GM12801 (cell line): Measurements from ENCODE around the gene ST8SIA4.

Experiments used
- CTCF ChIP-seq: IDR thresholded peaks from one replicate; pipeline ENCODE4 v1.5.1; 2011; ENCODE audit warnings: control low read depth; ENCODE audit not compliant: insufficient read length; ENCODE audit errors: extremely low read depth

ST8SIA4 gene

GRCh38 chr5:100854591-100854990 is 48.5 kb downstream of the ST8SIA4 start:
- TF ChIP-seq CTCF, result no peak

GRCh38 chr5:100853582-100853981 is 49.5 kb downstream of the ST8SIA4 start:
- TF ChIP-seq CTCF, result no peak

GRCh38 chr5:100852988-100853449 is 50.1 kb downstream of the ST8SIA4 start:
- TF ChIP-seq CTCF, result no peak

GRCh38 chr5:100852051-100852450 is 51.0 kb downstream of the ST8SIA4 start:
- TF ChIP-seq CTCF, result no peak

- TF ChIP-seq CTCF, result no peak
These were observed 56.3 kb downstream of the ST8SIA4 start for GRCh38 chr5:100846772-100847171.

GRCh38 chr5:100842080-100842479 is 61.0 kb downstream of the ST8SIA4 start:
- TF ChIP-seq CTCF, result no peak

- no peak for TF ChIP-seq CTCF
These were observed 61.6 kb downstream of the ST8SIA4 start for GRCh38 chr5:100841358-100842076.
